ENCODE measurements around the gene ATXN1. TPM values are rescaled to one million over a fixed set of nuclear protein-coding genes. Genes with fewer than 3 reads are reported as not detected.

Gene ATXN1
- total and polyA plus RNA-seq, 2 of the 8 experiments (the other 6 are each of a cell fraction or from before 2014, with no cell fraction given): 1.6 to 4.0 TPM

- no peak for TF ChIP-seq CHD7 (IDR thresholded peaks at IDR 0.05; ENCODE audit: insufficient replicate concordance, low read length)
- TF ChIP-seq TBP (IDR thresholded peaks at IDR 0.05; ENCODE audit: low read depth, low read length): no peak
- TF ChIP-seq PHF8 (conservative IDR thresholded peaks at IDR 0.05; ENCODE audit: low read depth, low read length): no peak
- TF ChIP-seq SP1 (IDR thresholded peaks at IDR 0.05; ENCODE audit: low read depth, low read length): no peak
- TF ChIP-seq CHD1 (IDR thresholded peaks at IDR 0.05; ENCODE audit: low read depth, low read length): no peak
- TF ChIP-seq FOSL1 (IDR thresholded peaks at IDR 0.05; ENCODE audit: insufficient read depth, low read depth, low read length): no peak
- TF ChIP-seq SIX5 (IDR thresholded peaks at IDR 0.05; ENCODE audit: low read depth, low read length): no peak
- no peak for TF ChIP-seq CBX5 (IDR thresholded peaks at IDR 0.05; ENCODE audit: low read depth, low read length)
These were observed 84.3 kb downstream of the ATXN1 start (continued) for GRCh38 chr6:16676978-16677377.
